DMS79 treated with DMSO at 0.1 percent for 48 hours (cell line): ENCODE data around the gene TEX22.

ENCODE experiments used
- DNase-seq: peaks from one replicate; lab custom pipeline; 2025; lab: John Stamatoyannopoulos, UW

Gene TEX22

DNA sequence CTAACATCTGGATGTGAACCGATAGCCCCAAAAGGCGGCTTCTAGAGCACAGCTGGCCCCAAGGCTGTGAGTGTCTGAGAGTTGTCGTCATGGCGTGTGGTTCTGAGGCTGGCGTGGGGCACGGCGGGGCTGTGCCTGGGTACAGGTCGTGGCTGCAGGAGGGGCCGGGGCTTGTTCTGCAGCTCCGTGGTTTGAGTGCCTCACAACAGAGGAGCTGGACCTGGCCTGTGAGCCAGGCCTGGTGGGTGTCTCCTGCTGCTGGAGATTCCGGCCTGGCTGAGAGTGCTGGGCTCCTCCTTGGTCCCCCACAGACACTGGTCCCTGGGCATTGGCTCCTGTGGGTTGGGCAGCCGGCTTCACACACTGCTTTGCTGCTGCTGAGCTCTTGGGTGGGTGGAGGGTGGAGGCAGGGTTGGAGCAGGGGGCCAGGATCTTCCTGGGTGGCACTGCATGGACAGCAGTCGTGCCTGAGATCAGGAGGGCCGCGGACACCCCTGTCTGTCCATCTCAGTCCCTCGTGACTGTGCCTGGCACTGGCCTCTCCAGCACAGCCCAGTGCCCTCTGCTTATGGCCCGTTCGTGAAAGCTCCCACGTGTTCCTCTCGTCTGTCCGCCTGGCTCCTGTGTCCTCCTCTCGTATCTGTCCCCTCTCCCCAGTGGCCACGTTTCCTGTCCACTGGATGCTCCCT lies 31.8 kb upstream of the TEX22 start:
- no peak for DNase-seq

DNA sequence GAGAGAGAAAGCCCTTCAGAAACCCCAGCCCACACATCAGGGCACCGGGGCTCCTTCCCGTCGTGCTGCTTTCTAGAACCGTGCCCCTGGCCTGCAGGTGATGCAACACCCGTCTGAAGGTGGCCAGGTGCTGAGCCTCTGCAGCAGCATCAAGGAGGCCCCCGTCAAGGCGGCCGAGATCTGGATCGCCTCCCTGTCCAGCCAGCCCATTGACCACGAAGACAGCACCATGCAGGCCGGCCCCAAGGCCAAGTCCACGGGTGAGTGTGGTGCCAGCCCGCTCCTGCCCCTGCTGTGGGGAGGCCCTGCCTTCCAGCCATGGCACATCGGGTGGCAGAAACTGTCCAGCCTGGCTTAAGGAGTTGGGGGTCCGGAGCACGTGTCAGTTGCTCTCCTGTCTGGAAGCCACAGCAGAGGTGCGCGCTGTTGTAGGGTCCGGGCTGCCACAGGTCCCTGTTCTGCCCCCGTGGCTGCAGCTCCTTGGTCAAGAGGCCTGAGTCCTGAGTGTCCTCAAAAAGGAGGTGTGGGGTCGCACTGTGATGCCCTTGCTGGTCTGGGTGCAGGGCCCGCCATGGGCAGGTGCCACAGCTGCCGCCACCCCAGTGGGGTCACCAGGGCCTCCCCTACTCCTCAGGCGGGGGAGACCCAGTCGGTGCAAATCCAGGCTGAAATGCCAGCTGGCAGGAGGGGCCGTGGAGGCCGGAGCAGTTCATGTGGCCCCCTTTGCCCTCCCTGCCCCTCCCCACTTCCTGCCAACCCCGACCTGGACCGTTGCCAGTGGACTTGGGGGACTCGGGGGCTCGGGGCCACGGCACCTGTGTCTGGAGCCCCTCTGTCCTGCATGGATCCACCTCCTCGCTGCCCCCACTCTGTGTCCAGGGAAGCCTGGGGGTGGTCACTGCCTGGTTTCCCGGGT lies 31.0 kb upstream of the TEX22 start:
- DNase-seq = no peak

DNA sequence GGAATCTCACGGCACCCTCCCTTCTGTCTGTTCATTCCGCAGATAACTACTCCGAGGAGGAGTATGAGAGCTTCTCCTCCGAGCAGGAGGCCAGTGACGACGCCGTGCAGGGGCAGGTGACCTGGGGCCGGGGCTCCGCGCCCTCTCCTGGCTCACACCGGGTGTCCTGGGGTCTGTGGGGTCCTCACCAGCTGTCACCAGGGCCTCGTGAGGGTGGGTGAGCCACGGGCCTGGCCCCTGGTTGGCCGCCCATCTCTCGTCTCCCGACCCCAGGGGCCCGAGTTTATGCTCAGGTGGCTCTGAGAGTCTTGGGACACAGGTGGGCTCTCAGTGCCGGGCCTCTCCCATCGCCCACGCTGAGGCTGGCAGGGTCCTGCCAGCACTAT lies 30.3 kb upstream of the TEX22 start:
- DNase-seq = no peak

DNA sequence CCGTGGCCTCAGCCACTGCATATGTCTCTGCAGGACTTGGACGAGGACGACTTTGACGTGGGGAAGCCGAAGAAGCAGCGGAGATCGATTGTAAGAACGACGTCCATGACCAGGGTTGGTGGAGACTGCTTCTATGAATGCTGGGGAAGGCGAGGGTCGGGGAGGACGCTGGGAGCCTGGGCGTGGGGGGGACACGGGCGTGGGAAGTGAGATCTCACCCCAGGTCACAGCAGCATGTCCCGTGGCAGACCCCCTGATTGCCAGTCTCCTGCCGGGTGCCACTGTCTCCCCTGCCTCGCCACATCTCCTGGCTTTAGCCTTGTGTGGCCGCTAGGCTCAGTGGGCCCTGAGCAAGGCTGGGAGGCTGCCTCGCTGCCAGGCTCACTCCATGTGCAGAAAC lies 29.9 kb upstream of the TEX22 start:
- no peak for DNase-seq

- no peak for DNase-seq
These were observed 29.3 kb upstream of the TEX22 start for GRCh38 chr14:105368910-105369652.

DNA sequence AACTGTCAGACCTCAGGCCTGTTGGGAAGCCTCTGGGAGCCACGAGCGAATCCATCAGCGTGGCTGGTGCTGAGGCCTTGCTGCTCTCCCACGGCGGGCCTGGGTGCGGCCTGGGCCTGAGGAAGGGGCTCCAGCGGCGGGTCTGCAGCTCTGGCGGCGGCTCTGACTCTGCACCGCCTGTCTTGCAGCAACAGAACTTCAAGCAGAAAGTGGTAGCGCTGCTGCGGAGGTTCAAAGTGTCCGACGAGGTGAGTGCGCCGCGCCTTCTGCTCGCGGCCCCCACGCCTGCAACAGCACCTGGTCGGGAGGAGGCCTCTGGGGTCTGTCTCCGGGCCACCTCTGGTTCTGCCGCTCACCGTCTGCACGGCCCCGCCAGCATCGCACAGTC lies 28.7 kb upstream of the TEX22 start:
- DNase-seq = no peak

DNA sequence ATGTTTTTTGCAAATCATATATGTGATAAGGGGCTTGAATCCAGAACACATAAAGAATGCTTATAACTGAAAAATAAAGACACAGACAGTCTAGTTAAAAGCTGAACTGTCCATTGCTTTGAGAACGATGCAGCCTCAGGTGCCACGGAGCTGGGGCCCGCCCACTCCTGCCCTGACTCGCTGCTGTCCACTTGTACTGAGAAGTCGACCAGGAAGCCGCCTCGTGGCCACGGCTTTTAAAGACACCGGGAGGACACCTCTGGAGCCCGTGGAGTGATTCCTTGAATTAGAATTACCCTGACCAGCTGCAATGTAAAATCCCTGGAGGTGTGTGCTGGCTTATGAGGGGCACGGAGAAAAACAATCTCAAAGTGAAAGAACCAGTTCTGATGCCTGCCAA lies 23.9 kb upstream of the TEX22 start:
- no peak for DNase-seq

GRCh38 chr14:105375635-105376057 lies 22.7 kb upstream of the TEX22 start:
- no peak for DNase-seq

- no peak for DNase-seq
These were observed 21.6 kb upstream of the TEX22 start for GRCh38 chr14:105376521-105377440.

DNA sequence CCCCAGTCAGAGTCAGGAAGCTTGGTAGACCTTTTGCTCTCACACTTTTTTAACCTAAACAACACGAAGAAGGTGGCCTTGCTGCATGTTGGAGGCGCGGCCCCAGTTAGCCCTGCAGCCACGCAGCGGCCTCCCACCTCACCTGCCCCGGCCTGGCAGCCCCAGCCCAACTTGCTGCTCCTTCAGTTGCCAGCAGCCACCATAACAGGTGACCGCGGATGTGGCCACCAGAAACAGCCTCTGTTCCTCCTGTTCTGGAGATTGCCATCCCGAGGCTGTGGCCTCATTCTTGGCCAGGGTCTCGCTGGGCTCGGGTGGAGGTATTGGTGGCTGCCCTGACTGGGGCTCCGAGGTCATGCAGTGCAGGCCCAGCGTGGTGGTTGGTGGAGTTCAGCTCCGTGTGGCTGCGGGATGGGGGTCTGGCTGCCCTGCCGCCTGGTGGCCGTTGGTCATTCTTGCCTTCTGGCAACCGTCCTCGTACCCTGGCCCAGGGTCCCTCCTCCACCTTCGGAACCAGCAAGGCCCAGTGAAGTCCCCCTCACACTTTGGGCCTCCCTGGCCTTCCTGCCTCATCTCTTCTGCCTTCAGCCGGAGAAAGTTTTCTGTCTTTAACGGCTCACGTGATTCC lies 20.7 kb upstream of the TEX22 start:
- DNase-seq = no peak

DNA sequence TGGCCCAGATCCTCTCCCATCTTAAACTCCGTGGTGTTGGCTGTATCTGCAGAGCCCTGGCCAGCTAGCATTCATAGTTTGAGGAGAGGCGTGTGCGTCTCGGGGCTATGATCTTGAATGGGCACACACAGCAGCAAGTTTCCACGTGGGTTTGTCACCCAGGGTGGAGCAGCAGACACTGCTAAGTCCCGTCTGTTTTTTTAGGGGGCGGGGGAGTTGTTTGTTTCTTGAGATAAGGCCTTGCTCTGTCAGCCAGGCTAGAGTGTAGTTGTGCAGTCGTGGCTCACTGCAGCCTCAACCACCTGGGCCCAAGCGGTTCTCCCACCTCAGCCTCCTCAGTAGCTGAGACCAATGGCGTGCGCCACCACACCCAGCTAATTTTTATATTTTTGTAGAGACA lies 20.1 kb upstream of the TEX22 start:
- DNase-seq = no peak

DNA sequence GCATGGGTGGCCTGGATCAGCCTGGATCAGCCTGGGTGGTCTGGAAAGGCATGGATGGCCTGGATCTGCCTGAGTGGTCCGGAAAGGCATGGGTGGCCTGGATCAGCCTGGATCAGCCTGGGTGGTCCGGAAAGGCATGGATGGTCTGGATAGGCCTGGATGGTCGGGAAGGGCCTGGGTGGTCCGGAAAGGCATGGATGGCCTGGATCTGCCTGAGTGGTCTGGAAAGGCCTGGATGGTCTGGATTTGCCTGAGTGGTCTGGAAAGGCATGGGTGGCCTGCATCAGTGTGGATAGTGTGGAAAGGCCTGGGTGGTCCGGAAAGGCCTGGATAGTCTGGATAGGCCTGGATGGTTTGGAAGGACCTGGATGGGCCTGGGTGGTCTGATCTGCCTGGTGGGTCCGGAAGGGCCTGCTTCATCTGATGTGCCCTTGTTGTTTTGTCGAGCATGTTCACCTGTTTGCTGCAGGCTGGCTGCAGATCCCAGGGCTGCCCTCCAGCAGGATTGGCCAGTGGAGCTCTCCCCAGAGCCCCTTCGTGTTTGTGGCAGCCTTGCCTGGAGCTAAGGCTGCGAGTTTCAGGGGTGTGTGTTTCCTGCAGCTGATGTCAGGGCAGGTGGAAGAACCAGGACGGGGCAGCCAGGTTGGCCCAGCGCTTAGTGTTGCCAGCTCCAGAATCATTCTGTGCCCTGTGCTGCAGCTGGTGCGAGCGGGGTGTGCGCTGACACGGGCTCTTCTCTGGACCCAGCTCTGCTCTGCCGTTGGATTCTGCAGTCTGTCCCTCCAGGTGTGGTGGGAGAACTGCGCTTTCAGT lies 19.3 kb upstream of the TEX22 start:
- DNase-seq = no peak

GRCh38 chr14:105379946-105380345 lies 18.4 kb upstream of the TEX22 start:
- no peak for DNase-seq

DNA sequence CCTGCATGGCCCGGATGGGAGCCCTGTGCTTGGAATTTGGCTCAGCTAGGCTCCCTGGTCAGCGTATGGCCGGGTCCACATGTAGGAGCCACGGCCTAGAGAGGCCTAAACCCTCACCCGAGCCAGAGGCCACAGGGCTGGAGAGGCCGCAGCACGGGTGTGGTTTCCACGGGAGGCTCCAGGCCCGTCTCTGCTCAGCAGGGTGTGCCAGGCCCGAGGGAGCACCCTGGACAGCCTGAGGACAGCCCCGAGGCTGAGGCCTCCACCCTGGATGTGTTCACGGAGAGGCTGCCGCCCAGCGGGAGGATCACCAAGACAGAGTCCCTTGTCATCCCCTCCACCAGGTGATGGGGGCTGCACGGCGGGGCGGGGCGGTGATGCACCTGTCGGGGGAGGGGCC lies 17.6 kb upstream of the TEX22 start:
- DNase-seq = no peak

DNA sequence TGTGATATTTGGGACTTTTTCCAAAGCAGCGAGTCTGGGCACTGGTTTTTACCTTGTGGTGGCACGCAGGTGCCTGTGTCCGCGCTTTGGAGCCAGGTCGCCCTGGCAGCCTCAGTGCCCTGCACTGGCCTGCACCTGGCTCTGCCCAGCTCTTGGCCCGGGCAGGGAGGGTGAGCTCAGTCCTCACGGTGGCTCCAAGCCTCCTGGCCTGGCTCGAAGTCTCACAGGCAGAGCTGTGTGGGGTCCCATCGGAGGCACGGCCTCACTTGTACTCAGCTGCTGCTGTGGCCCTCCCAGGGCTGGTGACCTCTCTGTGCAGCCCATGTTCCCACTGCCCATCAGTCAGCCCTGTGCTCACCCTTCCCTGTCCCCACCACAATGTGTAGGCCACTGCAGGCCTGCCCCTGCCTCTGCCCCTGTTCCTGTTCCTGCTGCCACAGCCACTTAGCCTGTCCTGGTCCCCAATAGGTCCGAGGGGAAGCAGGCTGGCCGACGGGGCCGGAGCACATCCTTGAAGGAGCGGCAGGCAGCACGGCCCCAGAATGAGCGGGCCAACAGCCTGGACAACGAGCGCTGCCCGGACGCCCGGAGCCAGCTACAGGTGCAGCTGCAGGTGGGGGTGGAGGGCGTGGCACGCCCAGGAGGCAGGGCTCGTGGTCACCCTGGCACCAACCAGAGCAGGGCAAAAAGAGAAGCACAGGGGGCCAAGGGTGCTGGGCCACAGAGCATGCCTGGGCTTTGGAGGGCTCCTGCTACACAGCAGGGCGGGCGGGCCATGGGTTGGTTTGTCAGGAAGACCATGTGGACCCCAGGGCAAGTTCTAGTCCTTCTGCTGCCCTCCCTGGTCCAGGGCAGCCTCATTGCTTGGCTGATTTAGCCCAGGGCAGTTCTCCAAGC lies 16.6 kb upstream of the TEX22 start:
- no peak for DNase-seq

DNA sequence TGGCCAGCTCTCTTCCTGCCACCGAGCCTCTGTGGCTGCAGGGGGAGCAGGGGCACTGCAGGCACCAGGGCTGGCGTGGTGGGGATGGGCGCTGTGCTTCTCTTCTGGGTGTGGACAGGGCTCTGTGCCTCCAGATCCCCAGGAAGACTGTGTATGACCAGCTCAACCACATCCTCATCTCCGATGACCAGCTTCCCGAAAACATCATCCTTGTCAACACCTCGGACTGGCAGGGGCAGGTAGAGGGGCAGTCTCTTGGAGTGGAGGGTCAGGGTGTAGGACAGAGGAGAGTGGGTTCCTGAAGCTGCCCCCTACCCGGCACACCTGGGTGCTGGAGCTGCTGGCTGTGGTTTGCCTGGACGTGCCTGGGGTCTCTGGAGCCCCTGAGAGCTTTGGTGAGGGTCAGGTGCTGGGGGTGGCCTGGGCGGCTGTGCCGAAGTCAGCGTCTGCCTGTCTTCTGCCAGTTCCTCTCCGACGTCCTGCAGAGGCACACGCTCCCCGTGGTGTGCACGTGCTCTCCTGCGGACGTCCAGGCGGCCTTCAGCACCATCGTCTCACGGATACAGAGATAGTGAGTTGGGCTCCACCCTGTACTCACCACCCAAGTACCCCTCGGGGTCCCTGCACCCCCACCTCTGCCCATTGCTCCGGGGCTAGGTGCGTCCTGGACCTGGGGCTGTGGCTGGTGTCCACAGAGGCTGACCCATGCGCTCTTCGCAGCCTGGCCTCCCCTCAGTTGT lies 15.8 kb upstream of the TEX22 start:
- no peak for DNase-seq

- no peak for DNase-seq
These were observed 15.1 kb upstream of the TEX22 start for GRCh38 chr14:105383083-105383730.

DNA sequence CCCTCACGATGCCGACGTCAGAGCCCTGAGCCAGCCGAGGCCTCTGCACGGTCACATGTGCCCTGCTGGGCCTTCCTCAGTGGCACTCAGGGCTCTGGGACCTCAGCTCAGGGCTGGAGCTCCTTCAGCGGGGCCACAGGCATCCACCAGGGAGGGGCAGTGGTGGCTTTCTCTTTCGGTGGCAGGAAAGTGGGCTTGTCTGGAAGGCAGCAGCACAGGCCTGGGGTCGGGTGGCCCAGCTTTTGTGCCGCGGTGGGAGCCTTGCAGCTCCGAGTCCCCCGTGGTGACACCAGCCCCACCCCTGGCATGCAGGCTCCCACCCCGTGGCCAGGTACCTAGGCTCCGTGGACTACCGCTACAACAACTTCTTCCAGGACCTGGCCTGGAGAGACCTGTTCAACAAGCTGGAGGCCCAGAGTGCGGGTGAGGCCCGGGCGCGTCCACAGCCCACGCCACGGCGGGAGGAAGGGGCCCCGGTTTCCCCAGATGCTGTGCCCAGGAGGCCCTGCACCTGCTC lies 14.2 kb upstream of the TEX22 start:
- no peak for DNase-seq
